ENCODE results near the gene IGFBP4.

DNA sequence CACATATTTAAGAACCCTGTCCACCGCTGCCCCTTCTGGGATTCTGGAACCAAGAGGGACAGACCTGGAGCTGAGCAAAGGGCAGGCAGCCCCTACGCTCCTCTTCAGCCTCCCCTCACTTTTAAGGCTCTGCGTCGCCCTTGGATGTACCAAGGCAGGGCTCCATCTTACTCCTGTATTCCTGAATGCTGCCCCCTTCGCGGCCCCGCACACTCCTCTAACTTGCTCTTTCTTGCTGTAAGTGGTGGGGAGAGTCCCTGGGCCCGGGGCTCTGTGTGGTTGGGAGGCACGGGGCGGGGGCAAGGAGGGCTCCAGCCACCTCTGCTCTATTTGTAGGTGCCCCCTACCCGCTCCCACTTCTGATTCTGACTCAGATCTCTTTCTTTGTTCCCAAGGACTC is 56.9 kb downstream of the IGFBP4 start:
- TF ChIP-seq POLR2A (IDR thresholded peaks at IDR 0.05; ENCODE audit: low read depth, low read length) (no peak), TAF1 (IDR thresholded peaks at IDR 0.05; ENCODE audit: low read depth, low read length) (no peak), POLR2AphosphoS5 (IDR thresholded peaks at IDR 0.05; ENCODE audit: low read depth, low read length) (no peak), SPI1 (IDR thresholded peaks at IDR 0.05; ENCODE audit: low read depth, low read length) (no peak), PAX5 (IDR thresholded peaks at IDR 0.05; ENCODE audit: insufficient read depth, low read length, severe bottlenecking) (no peak), POU2F2 (IDR thresholded peaks at IDR 0.05; ENCODE audit: low read depth, low read length) (no peak)

Data from GM12891 (cell line).